ENCODE results near the gene UNC45A. TPM values are rescaled to one million over a fixed set of nuclear protein-coding genes. Genes with fewer than 3 reads are reported as not detected.

UNC45A gene
- polyA plus RNA-seq, 3 donors: 29.3 to 42.6 (median 30.4) TPM

DNA sequence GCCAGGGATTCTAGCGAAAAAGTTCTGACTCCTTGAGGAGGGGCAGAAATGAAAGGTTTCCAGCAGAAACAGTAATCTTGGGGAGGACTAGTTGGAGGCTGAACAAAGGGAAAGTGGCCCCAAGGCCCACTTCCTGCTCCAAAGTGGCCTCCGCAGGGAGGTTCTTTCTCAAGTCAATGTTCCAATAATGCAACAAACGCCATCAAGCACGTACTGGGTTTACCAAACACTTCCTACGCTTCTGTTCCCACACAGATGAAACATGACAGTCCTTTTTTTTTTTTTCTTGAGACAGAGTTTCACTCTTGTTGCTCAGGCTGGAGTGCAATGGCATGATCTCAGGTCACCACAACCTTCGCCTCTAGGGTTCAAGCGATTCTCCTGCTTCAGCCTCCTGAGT is 10.0 kb downstream of the UNC45A start:
- Histone ChIP-seq H3K9me3 (replicated peaks in 1 of 2; ENCODE audit: control insufficient read depth in 1 of 2, insufficient read depth in 1 of 2, low read length in 2 of 2) (no peaks in the 10 kb centered on the region), H3K4me2 (replicated peaks; ENCODE audit: extremely low read depth, low read length, poor library complexity, severe bottlenecking) (no peak overlapping the region), H4K20me1 (ENCODE audit: insufficient read depth, low read length) (no peaks in the 10 kb centered on the region), H3K9ac (ENCODE audit: insufficient read depth, low read length, poor library complexity, severe bottlenecking) (no peak overlapping the region), H3K36me3 (replicated peaks in 1 of 2; ENCODE audit: control insufficient read depth in 1 of 2, insufficient read depth in 2 of 2, low read length in 2 of 2) (peaks cover 73 to 93% of the 10 kb centered on the region in 2 donors), H3K27me3 (ENCODE audit: control insufficient read depth in 2 of 2, insufficient read depth in 2 of 2, low read length in 2 of 2) (no peaks in the 10 kb centered on the region), H3K4me3 (replicated peaks in 1 of 3; ENCODE audit: low read depth in 2 of 3, low read length in 3 of 3) (no peak overlapping the region), H2AFZ (ENCODE audit: insufficient read depth, low read depth, low read length, poor library complexity, severe bottlenecking) (no peak overlapping the region), H3K4me1 (ENCODE audit: control insufficient read depth in 1 of 2, insufficient read depth in 2 of 2, low read length in 2 of 2) (peaks cover 8 to 13% of the 10 kb centered on the region in 2 donors), H3K79me2 (ENCODE audit: insufficient read depth, low read length) (no peaks in the 10 kb centered on the region), H3K27ac (ENCODE audit: low read depth in 1 of 2, low read length in 2 of 2) (no peak overlapping the region)
- intact Hi-C loops (cut with micrococcal nuclease): no loop called here
- no peak for DNase-seq
- TF ChIP-seq, protein P1, sequence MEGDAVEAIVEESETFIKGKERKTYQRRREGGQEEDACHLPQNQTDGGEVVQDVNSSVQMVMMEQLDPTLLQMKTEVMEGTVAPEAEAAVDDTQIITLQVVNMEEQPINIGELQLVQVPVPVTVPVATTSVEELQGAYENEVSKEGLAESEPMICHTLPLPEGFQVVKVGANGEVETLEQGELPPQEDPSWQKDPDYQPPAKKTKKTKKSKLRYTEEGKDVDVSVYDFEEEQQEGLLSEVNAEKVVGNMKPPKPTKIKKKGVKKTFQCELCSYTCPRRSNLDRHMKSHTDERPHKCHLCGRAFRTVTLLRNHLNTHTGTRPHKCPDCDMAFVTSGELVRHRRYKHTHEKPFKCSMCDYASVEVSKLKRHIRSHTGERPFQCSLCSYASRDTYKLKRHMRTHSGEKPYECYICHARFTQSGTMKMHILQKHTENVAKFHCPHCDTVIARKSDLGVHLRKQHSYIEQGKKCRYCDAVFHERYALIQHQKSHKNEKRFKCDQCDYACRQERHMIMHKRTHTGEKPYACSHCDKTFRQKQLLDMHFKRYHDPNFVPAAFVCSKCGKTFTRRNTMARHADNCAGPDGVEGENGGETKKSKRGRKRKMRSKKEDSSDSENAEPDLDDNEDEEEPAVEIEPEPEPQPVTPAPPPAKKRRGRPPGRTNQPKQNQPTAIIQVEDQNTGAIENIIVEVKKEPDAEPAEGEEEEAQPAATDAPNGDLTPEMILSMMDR (IDR thresholded peaks at IDR 0.05): no peak
- H3K36me3 Mint-ChIP-seq: peaks cover 82 to 94% of the 10 kb centered on the region in 2 donors
- H3K27me3 Mint-ChIP-seq (ENCODE audit: low read depth in 3 of 3): no peaks in the 10 kb centered on the region
- 55% methylated on average over 5 of the region's 7 CpGs for WGBS (ENCODE audit: insufficient coverage)
- H3K4me3 Mint-ChIP-seq: no peak overlapping the region
- peak overlapping the region in 2 of 7 donors; percentile 10 to 57 for H3K27ac Mint-ChIP-seq
- peaks cover 10% of the 10 kb centered on the region for H3K4me1 Mint-ChIP-seq
- H3K9me3 Mint-ChIP-seq: peaks cover 0 to 2% (median 0%) of the 10 kb centered on the region in 7 donors

DNA sequence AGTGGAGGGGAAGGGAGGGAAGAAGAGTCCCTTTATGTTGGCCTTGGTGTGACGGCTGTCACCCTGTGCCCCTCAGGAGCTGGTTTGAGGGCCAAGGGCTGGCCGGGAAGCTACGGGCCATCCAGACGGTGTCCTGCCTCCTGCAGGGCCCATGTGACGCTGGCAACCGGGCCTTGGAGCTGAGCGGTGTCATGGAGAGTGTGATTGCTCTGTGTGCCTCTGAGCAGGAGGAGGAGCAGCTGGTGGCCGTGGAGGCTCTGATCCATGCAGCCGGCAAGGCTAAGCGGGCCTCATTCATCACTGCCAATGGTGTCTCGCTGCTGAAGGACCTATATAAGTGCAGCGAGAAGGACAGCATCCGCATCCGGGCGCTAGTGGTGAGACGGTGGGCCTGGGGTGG is 11.5 kb downstream of the UNC45A start:
- Histone ChIP-seq H4K20me1 (ENCODE audit: insufficient read depth, low read length) (no peaks in the 10 kb centered on the region), H3K9ac (ENCODE audit: insufficient read depth, low read length, poor library complexity, severe bottlenecking) (no peak overlapping the region), H3K27me3 (ENCODE audit: control insufficient read depth in 2 of 2, insufficient read depth in 2 of 2, low read length in 2 of 2) (no peaks in the 10 kb centered on the region), H3K27ac (ENCODE audit: low read depth in 1 of 2, low read length in 2 of 2) (no peak overlapping the region), H3K4me3 (replicated peaks in 1 of 3; ENCODE audit: low read depth in 2 of 3, low read length in 3 of 3) (no peak overlapping the region), H2AFZ (ENCODE audit: insufficient read depth, low read depth, low read length, poor library complexity, severe bottlenecking) (no peak overlapping the region), H3K36me3 (replicated peaks in 1 of 2; ENCODE audit: control insufficient read depth in 1 of 2, insufficient read depth in 2 of 2, low read length in 2 of 2) (peaks cover 73 to 93% of the 10 kb centered on the region in 2 donors), H3K4me1 (ENCODE audit: control insufficient read depth in 1 of 2, insufficient read depth in 2 of 2, low read length in 2 of 2) (peaks cover 8 to 13% of the 10 kb centered on the region in 2 donors), H3K79me2 (ENCODE audit: insufficient read depth, low read length) (no peaks in the 10 kb centered on the region), H3K9me3 (replicated peaks in 1 of 2; ENCODE audit: control insufficient read depth in 1 of 2, insufficient read depth in 1 of 2, low read length in 2 of 2) (no peaks in the 10 kb centered on the region), H3K4me2 (replicated peaks; ENCODE audit: extremely low read depth, low read length, poor library complexity, severe bottlenecking) (no peak overlapping the region)
- TF ChIP-seq, protein P1 (IDR thresholded peaks at IDR 0.05): no peak
- peaks cover 78 to 93% of the 10 kb centered on the region in 2 donors for H3K36me3 Mint-ChIP-seq
- H3K27ac Mint-ChIP-seq: no peak overlapping the region
- WGBS (ENCODE audit: insufficient coverage): over 99% methylated on average over 12 of the region's 16 CpGs
- no peak overlapping the region for H3K4me3 Mint-ChIP-seq
- peaks cover 0 to 4% (median 0%) of the 10 kb centered on the region in 7 donors for H3K9me3 Mint-ChIP-seq
- peaks cover 10% of the 10 kb centered on the region for H3K4me1 Mint-ChIP-seq
- intact Hi-C loops (cut with micrococcal nuclease): no loop called here
- no peak for DNase-seq
- no peaks in the 10 kb centered on the region for H3K27me3 Mint-ChIP-seq (ENCODE audit: low read depth in 3 of 3)

Data from CD14-positive monocyte (primary cell).